ENCODE data around the gene SGMS1. TPM values are rescaled to one million over a fixed set of nuclear protein-coding genes. Genes with fewer than 3 reads are reported as not detected.

The SGMS1 gene
- total and polyA plus RNA-seq, 2 donors: 14.7 to 25.5 TPM

- DNase-seq (ENCODE audit: low read depth in 6 of 9, low spot score in 9 of 9): no peak
- 98% methylated on average over 2 of the region's 2 CpGs for WGBS
- H3K4me3 ChIP-seq (ENCODE audit: low read length in 2 of 2): no peak overlapping the region
- no peaks in the 10 kb centered on the region for H3K4me1 ChIP-seq (ENCODE audit: control insufficient read depth in 2 of 2, insufficient read depth in 2 of 2, low read length in 2 of 2)
- no peaks in the 10 kb centered on the region for H3K36me3 ChIP-seq (ENCODE audit: control insufficient read depth in 2 of 2, insufficient read depth in 2 of 2, low read length in 1 of 2)
- no peak overlapping the region for H3K27ac ChIP-seq (ENCODE audit: low read depth in 1 of 2, low read length in 1 of 2)
- no peaks in the 10 kb centered on the region for H3K9me3 ChIP-seq (ENCODE audit: control insufficient read depth in 2 of 2, insufficient read depth in 1 of 2, low read length in 1 of 2)
- H3K27me3 ChIP-seq (ENCODE audit: control insufficient read depth in 2 of 2, insufficient read depth in 1 of 2, low read length in 1 of 2): no peaks in the 10 kb centered on the region
Measured at GRCh38 chr10:50334273-50334672, 289.5 kb downstream of the SGMS1 start.

DNA sequence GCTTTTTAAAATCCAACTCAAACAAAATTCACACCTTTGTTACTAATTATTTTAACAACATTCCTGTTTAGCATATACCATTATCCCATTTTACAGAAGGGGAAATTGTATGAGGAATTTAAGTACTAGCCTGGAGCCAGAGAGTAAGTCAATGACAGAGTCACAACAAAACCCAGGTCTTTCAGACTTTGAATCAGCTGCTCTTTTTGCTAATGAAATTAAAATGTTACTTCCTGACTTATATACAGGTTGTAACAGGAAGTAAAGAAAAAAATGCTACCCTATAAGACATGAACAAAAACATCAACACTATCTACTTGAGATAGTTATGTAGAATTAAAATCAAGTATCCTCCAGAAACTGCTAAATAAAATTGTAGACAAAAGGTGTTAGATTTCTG is 289.9 kb downstream of the SGMS1 start:
- Histone ChIP-seq H3K27ac (ENCODE audit: low read depth in 1 of 2, low read length in 1 of 2) (no peak overlapping the region), H3K4me1 (ENCODE audit: control insufficient read depth in 2 of 2, insufficient read depth in 2 of 2, low read length in 2 of 2) (no peaks in the 10 kb centered on the region), H3K36me3 (ENCODE audit: control insufficient read depth in 2 of 2, insufficient read depth in 2 of 2, low read length in 1 of 2) (no peaks in the 10 kb centered on the region), H3K4me3 (ENCODE audit: low read length in 2 of 2) (no peak overlapping the region), H3K9me3 (ENCODE audit: control insufficient read depth in 2 of 2, insufficient read depth in 1 of 2, low read length in 1 of 2) (no peaks in the 10 kb centered on the region), H3K27me3 (ENCODE audit: control insufficient read depth in 2 of 2, insufficient read depth in 1 of 2, low read length in 1 of 2) (no peaks in the 10 kb centered on the region)
- DNase-seq (ENCODE audit: low read depth in 6 of 9, low spot score in 9 of 9): no peak

DNA sequence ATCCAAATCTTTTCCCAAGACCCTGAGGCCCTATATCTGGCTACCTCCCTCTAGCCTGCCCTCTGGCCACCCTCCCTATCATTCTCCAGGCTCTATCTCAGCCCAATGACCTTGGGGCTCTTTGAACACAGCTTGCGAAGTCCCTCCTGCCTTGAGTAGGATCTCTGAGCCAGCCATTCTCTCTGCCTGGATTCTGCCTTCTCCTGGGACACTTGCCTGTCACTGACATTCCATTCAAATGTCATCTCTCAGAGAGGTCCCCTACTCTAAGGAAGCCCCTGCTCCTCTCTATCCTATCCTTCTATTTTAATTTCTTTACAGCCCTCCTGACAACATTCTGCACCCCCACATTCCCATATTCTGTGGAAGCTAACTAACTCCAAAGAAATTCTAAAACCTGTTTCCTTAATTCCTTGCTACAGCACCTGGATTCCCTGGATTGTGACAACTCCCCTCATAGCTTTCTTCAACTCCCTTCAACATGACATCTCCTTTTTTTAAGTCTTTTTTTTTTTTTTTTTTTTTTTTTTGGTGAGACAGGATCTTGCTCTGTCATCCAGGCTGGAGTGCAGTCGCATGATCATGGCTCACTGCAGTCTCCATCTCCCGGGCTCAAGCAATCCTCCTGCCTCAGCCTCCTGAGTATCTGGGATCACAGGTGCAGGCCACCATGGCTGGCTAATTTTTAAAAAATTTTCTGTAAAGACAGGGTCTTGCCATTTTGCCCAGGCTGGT is 291.5 kb downstream of the SGMS1 start:
- H3K36me3 ChIP-seq (ENCODE audit: control insufficient read depth in 2 of 2, insufficient read depth in 2 of 2, low read length in 1 of 2): no peaks in the 10 kb centered on the region
- H3K27ac ChIP-seq (ENCODE audit: low read depth in 1 of 2, low read length in 1 of 2): no peak overlapping the region
- whole genome bisulfite sequencing: over 99% methylated on average over 3 of the region's 3 CpGs
- no peaks in the 10 kb centered on the region for H3K4me1 ChIP-seq (ENCODE audit: control insufficient read depth in 2 of 2, insufficient read depth in 2 of 2, low read length in 2 of 2)
- no peaks in the 10 kb centered on the region for H3K27me3 ChIP-seq (ENCODE audit: control insufficient read depth in 2 of 2, insufficient read depth in 1 of 2, low read length in 1 of 2)
- DNase-seq (ENCODE audit: low read depth in 6 of 9, low spot score in 9 of 9): no peak
- H3K4me3 ChIP-seq (ENCODE audit: low read length in 2 of 2): no peak overlapping the region
- no peaks in the 10 kb centered on the region for H3K9me3 ChIP-seq (ENCODE audit: control insufficient read depth in 2 of 2, insufficient read depth in 1 of 2, low read length in 1 of 2)

- Histone ChIP-seq H3K36me3 (ENCODE audit: control insufficient read depth in 2 of 2, insufficient read depth in 2 of 2, low read length in 1 of 2) (no peaks in the 10 kb centered on the region), H3K27me3 (ENCODE audit: control insufficient read depth in 2 of 2, insufficient read depth in 1 of 2, low read length in 1 of 2) (no peaks in the 10 kb centered on the region), H3K4me3 (ENCODE audit: low read length in 2 of 2) (no peak overlapping the region), H3K9me3 (ENCODE audit: control insufficient read depth in 2 of 2, insufficient read depth in 1 of 2, low read length in 1 of 2) (no peaks in the 10 kb centered on the region), H3K4me1 (ENCODE audit: control insufficient read depth in 2 of 2, insufficient read depth in 2 of 2, low read length in 2 of 2) (no peaks in the 10 kb centered on the region), H3K27ac (ENCODE audit: low read depth in 1 of 2, low read length in 1 of 2) (no peak overlapping the region)
- 98% methylated on average over 2 of the region's 2 CpGs for WGBS
- DNase-seq (ENCODE audit: low read depth in 6 of 9, low spot score in 9 of 9): no peak
Measured at GRCh38 chr10:50331486-50331885, 292.3 kb downstream of the SGMS1 start.

DNA sequence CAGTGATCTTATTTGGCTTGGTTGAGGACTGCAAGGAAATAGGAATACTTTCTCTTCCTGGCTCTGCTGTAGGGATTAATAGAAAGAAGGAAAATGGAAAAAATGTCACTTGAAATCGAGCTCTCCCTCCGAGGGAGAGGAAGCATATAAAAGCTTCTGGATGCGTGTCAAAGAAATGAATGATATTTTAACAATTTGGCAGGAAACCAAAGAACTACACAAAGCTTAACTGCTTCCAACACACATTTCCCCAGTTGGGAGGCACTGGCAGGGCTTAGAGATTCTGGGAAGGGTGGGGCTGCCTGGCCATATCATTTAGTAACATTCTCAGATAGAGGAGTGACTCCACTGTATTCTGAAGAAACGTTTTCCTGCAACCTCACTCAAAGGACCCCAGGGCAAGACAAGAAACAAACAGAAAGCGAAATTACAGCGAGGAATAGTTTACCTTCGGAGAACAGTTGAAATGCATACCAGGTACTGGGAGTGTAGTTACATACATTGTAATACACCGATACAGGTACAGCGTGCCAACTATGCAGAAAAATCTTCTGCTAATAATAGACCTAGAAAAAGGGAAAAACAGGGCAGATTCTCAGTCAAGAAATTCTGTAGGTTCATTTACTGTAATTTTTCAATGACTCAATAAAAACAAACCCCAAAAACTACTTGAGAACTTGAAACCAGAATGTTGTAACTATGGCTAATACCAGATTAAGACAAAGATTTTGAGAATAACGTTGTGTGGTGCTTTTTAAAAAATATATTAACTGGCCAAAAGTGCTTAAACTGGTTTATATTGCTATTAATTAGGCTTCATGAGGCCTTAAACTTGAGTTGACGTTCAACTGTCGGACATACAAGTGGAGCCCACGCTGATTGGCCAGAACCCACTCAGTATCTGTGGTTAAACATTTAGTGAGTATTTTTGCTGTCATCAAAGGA is 296.7 kb downstream of the SGMS1 start:
- Histone ChIP-seq H3K4me3 (ENCODE audit: low read length in 2 of 2) (no peak overlapping the region), H3K9me3 (ENCODE audit: control insufficient read depth in 2 of 2, insufficient read depth in 1 of 2, low read length in 1 of 2) (no peaks in the 10 kb centered on the region), H3K4me1 (ENCODE audit: control insufficient read depth in 2 of 2, insufficient read depth in 2 of 2, low read length in 2 of 2) (peaks cover 0 to 5% of the 10 kb centered on the region in 2 donors), H3K36me3 (ENCODE audit: control insufficient read depth in 2 of 2, insufficient read depth in 2 of 2, low read length in 1 of 2) (no peaks in the 10 kb centered on the region), H3K27me3 (ENCODE audit: control insufficient read depth in 2 of 2, insufficient read depth in 1 of 2, low read length in 1 of 2) (no peaks in the 10 kb centered on the region), H3K27ac (ENCODE audit: low read depth in 1 of 2, low read length in 1 of 2) (peak overlapping the region; percentile 11 to 21)
- peak in 1 of 9 donors; percentile 9 for DNase-seq (ENCODE audit: low read depth in 6 of 9, low spot score in 9 of 9)
- WGBS: 69% methylated on average over 13 of the region's 13 CpGs

DNA sequence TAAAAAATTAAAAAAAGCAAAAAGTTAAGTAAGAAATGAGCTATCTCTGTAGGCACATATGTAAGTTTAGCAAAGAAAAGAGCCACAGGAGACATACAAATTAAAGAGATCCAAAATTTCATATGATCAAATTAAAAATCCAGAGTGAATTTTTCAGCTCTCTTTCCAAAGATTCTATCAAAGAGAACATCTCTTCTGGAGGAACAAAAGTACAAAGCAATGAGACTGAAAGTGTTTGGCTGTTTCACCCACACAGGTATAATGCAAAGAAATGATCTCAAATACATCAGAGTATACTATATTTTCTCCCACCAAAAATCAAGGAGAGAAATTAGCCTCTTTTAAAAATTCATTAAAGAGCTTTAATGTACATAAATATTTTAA is 297.6 kb downstream of the SGMS1 start:
- H3K27ac ChIP-seq (ENCODE audit: low read depth in 1 of 2, low read length in 1 of 2): no peak overlapping the region

DNA sequence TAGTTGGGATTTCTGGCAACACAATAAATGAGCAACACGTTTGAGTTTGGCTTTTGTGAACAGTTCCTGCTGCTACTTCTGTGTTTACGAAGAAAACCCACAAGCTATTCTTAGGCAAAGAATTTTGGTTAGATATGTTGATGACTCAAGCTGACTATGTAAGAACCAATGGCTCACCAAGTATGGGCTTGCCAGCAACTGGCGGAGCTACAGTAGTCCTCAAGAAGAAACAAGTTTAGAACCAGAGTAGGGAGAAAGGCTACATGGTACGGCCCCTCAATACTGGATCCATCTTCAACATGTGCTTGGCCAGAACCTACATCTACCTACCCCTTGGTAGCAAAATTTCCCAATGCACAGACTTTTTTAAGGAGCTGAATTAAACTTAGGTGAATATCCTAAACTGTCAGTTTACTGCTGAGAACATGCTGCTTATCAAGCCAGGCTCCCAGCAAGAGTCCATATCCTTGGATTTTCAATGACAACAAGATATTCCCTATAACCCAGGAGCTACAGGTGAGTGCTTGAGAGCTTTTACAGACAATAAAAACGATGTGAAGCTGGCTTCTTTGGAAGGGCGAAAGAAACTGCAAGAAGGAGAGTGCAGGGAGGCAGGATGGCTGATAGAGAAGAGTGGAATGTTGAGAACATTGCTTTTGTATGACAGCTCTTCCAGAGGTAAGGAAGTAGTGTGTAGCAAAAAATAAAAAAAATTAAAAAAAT is 298.1 kb downstream of the SGMS1 start:
- peaks cover 0 to 5% of the 10 kb centered on the region in 2 donors for H3K4me1 ChIP-seq (ENCODE audit: control insufficient read depth in 2 of 2, insufficient read depth in 2 of 2, low read length in 2 of 2)
- H3K27ac ChIP-seq (ENCODE audit: low read depth in 1 of 2, low read length in 1 of 2): no peak overlapping the region

More for the DNA sequence above, 297.6 kb downstream of the SGMS1 start:
- peaks cover 0 to 5% of the 10 kb centered on the region in 2 donors for H3K4me1 ChIP-seq (ENCODE audit: control insufficient read depth in 2 of 2, insufficient read depth in 2 of 2, low read length in 2 of 2)
- no peaks in the 10 kb centered on the region for H3K27me3 ChIP-seq (ENCODE audit: control insufficient read depth in 2 of 2, insufficient read depth in 1 of 2, low read length in 1 of 2)
- H3K36me3 ChIP-seq (ENCODE audit: control insufficient read depth in 2 of 2, insufficient read depth in 2 of 2, low read length in 1 of 2): no peaks in the 10 kb centered on the region
- H3K9me3 ChIP-seq (ENCODE audit: control insufficient read depth in 2 of 2, insufficient read depth in 1 of 2, low read length in 1 of 2): no peaks in the 10 kb centered on the region
- DNase-seq (ENCODE audit: low read depth in 6 of 9, low spot score in 9 of 9): no peak
- H3K4me3 ChIP-seq (ENCODE audit: low read length in 2 of 2): no peak overlapping the region

GRCh38 chr10:50324680-50325393 is 298.9 kb downstream of the SGMS1 start:
- Histone ChIP-seq H3K36me3 (ENCODE audit: control insufficient read depth in 2 of 2, insufficient read depth in 2 of 2, low read length in 1 of 2) (no peaks in the 10 kb centered on the region), H3K27ac (ENCODE audit: low read depth in 1 of 2, low read length in 1 of 2) (no peak overlapping the region), H3K4me1 (ENCODE audit: control insufficient read depth in 2 of 2, insufficient read depth in 2 of 2, low read length in 2 of 2) (peaks cover 0 to 5% of the 10 kb centered on the region in 2 donors), H3K27me3 (ENCODE audit: control insufficient read depth in 2 of 2, insufficient read depth in 1 of 2, low read length in 1 of 2) (no peaks in the 10 kb centered on the region), H3K4me3 (ENCODE audit: low read length in 2 of 2) (no peak overlapping the region), H3K9me3 (ENCODE audit: control insufficient read depth in 2 of 2, insufficient read depth in 1 of 2, low read length in 1 of 2) (no peaks in the 10 kb centered on the region)
- over 99% methylated on average over 4 of the region's 4 CpGs for WGBS
- DNase-seq (ENCODE audit: low read depth in 6 of 9, low spot score in 9 of 9): no peak

More for the DNA sequence above, 298.1 kb downstream of the SGMS1 start:
- Histone ChIP-seq H3K36me3 (ENCODE audit: control insufficient read depth in 2 of 2, insufficient read depth in 2 of 2, low read length in 1 of 2) (no peaks in the 10 kb centered on the region), H3K9me3 (ENCODE audit: control insufficient read depth in 2 of 2, insufficient read depth in 1 of 2, low read length in 1 of 2) (no peaks in the 10 kb centered on the region), H3K27me3 (ENCODE audit: control insufficient read depth in 2 of 2, insufficient read depth in 1 of 2, low read length in 1 of 2) (no peaks in the 10 kb centered on the region), H3K4me3 (ENCODE audit: low read length in 2 of 2) (no peak overlapping the region)
- DNase-seq (ENCODE audit: low read depth in 6 of 9, low spot score in 9 of 9): no peak
- 54% methylated on average over 6 of the region's 6 CpGs for WGBS
